Measurements from ENCODE around the gene KLHL15.

Gene KLHL15

DNA sequence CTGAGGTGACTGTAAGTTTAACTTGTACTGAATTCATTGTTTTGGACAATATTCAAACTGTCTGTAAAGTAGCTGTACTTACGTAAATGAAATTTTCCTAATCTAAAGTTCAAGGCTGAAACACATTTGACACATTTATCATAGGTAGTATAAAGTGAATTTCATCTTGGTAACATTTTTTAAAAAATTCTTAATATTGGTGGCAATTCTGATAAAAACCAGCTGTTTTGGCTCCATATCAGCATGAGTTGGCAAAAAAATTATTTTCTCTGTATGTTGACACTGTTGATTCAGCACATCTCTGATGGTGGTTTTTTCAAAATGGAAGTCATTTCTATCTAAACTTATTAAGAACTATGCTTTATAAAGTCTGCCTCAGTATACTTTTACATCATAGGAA is 88.3 kb downstream of the KLHL15 start:
- TF ChIP-seq NFIC (IDR thresholded peaks at IDR 0.05) (no peak), EGR1 (IDR thresholded peaks at IDR 0.05) (no peak), RAD21 (IDR thresholded peaks at IDR 0.05; ENCODE audit: low read depth) (no peak), TCF12 (IDR thresholded peaks at IDR 0.05; ENCODE audit: low read depth) (no peak), FOXM1 (IDR thresholded peaks at IDR 0.05; ENCODE audit: borderline replicate concordance, low read depth) (no peak), EP300 (IDR thresholded peaks at IDR 0.05; ENCODE audit: borderline replicate concordance) (no peak), TAF1 (IDR thresholded peaks at IDR 0.05; ENCODE audit: low read depth) (no peak), TEAD4 (IDR thresholded peaks at IDR 0.05) (no peak), CEBPB (IDR thresholded peaks at IDR 0.05) (no peak), CREB1 (IDR thresholded peaks at IDR 0.05; ENCODE audit: low read depth) (no peak), YY1 (IDR thresholded peaks at IDR 0.05; ENCODE audit: low read depth) (no peak), ZBTB7A (IDR thresholded peaks at IDR 0.05; ENCODE audit: low read depth) (no peak)
- TF ChIP-seq, protein P1, sequence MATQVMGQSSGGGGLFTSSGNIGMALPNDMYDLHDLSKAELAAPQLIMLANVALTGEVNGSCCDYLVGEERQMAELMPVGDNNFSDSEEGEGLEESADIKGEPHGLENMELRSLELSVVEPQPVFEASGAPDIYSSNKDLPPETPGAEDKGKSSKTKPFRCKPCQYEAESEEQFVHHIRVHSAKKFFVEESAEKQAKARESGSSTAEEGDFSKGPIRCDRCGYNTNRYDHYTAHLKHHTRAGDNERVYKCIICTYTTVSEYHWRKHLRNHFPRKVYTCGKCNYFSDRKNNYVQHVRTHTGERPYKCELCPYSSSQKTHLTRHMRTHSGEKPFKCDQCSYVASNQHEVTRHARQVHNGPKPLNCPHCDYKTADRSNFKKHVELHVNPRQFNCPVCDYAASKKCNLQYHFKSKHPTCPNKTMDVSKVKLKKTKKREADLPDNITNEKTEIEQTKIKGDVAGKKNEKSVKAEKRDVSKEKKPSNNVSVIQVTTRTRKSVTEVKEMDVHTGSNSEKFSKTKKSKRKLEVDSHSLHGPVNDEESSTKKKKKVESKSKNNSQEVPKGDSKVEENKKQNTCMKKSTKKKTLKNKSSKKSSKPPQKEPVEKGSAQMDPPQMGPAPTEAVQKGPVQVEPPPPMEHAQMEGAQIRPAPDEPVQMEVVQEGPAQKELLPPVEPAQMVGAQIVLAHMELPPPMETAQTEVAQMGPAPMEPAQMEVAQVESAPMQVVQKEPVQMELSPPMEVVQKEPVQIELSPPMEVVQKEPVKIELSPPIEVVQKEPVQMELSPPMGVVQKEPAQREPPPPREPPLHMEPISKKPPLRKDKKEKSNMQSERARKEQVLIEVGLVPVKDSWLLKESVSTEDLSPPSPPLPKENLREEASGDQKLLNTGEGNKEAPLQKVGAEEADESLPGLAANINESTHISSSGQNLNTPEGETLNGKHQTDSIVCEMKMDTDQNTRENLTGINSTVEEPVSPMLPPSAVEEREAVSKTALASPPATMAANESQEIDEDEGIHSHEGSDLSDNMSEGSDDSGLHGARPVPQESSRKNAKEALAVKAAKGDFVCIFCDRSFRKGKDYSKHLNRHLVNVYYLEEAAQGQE (IDR thresholded peaks at IDR 0.05; ENCODE audit: low read depth) = no peak
- TF ChIP-seq, protein P2, sequence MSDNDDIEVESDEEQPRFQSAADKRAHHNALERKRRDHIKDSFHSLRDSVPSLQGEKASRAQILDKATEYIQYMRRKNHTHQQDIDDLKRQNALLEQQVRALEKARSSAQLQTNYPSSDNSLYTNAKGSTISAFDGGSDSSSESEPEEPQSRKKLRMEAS (IDR thresholded peaks at IDR 0.05) = no peak
- TF ChIP-seq, protein P3, sequence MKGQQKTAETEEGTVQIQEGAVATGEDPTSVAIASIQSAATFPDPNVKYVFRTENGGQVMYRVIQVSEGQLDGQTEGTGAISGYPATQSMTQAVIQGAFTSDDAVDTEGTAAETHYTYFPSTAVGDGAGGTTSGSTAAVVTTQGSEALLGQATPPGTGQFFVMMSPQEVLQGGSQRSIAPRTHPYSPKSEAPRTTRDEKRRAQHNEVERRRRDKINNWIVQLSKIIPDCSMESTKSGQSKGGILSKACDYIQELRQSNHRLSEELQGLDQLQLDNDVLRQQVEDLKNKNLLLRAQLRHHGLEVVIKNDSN (IDR thresholded peaks at IDR 0.05) = no peak

DNA sequence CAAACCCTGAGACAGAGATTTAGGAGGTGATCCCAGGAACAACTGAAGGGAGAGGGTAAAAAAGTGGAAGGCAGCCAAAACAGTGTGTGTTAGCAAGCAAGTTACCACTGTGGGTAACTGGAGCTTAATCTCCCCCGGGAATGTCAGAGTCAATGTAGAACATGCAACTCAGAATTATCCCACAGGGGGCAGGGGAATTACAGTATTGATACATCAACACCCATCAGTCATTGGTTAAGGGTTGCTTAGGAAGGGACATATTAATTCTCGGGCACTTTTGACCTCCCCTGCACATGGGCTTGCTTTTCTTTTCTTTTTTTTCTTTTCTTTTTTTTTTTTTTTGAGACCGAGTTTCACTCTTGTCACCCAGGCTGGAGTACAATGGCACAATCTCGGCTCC is 89.9 kb downstream of the KLHL15 start:
- TF ChIP-seq FOXM1 (IDR thresholded peaks at IDR 0.05; ENCODE audit: borderline replicate concordance, low read depth) (no peak), NFIC (IDR thresholded peaks at IDR 0.05) (no peak), TAF1 (IDR thresholded peaks at IDR 0.05; ENCODE audit: low read depth) (no peak), TCF12 (IDR thresholded peaks at IDR 0.05; ENCODE audit: low read depth) (no peak), EP300 (IDR thresholded peaks at IDR 0.05; ENCODE audit: borderline replicate concordance) (no peak), CREB1 (IDR thresholded peaks at IDR 0.05; ENCODE audit: low read depth) (no peak)
- TF ChIP-seq, protein P2 (IDR thresholded peaks at IDR 0.05) = no peak
- TF ChIP-seq, protein P1 (IDR thresholded peaks at IDR 0.05; ENCODE audit: low read depth) = no peak

DNA sequence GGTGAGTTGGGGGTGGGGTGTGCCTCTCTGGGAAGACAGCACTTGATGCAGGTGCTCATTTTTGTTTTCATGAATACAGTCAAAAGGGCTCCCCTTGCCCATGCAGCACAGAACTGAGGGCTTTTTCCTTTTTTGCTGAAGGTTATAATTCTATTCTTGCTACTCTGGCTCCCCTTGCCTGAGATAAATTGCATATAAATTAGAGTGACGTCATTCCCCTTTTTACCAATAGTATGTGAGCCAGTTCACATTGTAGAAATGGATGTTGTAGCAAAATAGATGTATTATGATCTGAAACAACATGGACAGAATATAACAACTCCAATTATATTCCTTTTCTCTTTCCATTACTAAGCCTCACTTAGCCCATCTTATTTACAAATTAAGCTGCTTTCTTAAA is 90.8 kb downstream of the KLHL15 start:
- TF ChIP-seq TAF1 (IDR thresholded peaks at IDR 0.05; ENCODE audit: low read depth) (no peak), RAD21 (IDR thresholded peaks at IDR 0.05; ENCODE audit: low read depth) (no peak), EGR1 (IDR thresholded peaks at IDR 0.05) (no peak), EP300 (IDR thresholded peaks at IDR 0.05; ENCODE audit: borderline replicate concordance) (no peak), CEBPB (IDR thresholded peaks at IDR 0.05) (no peak), TCF12 (IDR thresholded peaks at IDR 0.05; ENCODE audit: low read depth) (no peak), ZBTB7A (IDR thresholded peaks at IDR 0.05; ENCODE audit: low read depth) (no peak), FOXM1 (IDR thresholded peaks at IDR 0.05; ENCODE audit: borderline replicate concordance, low read depth) (no peak), YY1 (IDR thresholded peaks at IDR 0.05; ENCODE audit: low read depth) (no peak), TEAD4 (IDR thresholded peaks at IDR 0.05) (no peak)
- TF ChIP-seq, protein P1 (IDR thresholded peaks at IDR 0.05; ENCODE audit: low read depth) = no peak
- TF ChIP-seq, protein P3 (IDR thresholded peaks at IDR 0.05) = no peak

DNA sequence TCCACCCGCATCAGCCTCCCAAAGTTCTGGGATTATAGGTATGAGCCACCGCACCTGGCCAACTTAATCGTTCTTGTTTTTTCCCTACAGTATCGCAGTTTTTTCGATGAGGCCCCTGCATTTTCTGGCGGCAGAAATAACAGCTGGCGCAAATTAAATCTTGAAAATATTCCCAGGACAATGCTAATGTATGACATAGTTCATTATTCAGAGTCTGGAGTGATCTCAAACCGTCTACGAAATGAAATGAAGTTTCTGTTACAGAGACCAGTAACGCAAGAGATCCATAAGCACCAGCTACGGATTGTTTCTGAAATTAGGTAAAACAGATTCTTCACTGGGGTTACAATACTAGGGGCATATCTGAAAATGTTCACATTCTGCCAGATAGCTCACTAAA is 91.9 kb downstream of the KLHL15 start:
- TF ChIP-seq EGR1 (IDR thresholded peaks at IDR 0.05) (no peak), CEBPB (IDR thresholded peaks at IDR 0.05) (no peak), NFIC (IDR thresholded peaks at IDR 0.05) (no peak), CREB1 (IDR thresholded peaks at IDR 0.05; ENCODE audit: low read depth) (no peak), YY1 (IDR thresholded peaks at IDR 0.05; ENCODE audit: low read depth) (no peak), FOXM1 (IDR thresholded peaks at IDR 0.05; ENCODE audit: borderline replicate concordance, low read depth) (no peak), EP300 (IDR thresholded peaks at IDR 0.05; ENCODE audit: borderline replicate concordance) (no peak), TCF12 (IDR thresholded peaks at IDR 0.05; ENCODE audit: low read depth) (no peak), RAD21 (IDR thresholded peaks at IDR 0.05; ENCODE audit: low read depth) (no peak), TAF1 (IDR thresholded peaks at IDR 0.05; ENCODE audit: low read depth) (no peak), ZBTB7A (IDR thresholded peaks at IDR 0.05; ENCODE audit: low read depth) (no peak), TEAD4 (IDR thresholded peaks at IDR 0.05) (no peak)
- TF ChIP-seq, protein P1 (IDR thresholded peaks at IDR 0.05; ENCODE audit: low read depth) = no peak
- TF ChIP-seq, protein P2 (IDR thresholded peaks at IDR 0.05) = no peak
- TF ChIP-seq, protein P3 (IDR thresholded peaks at IDR 0.05) = no peak
